Right atrium auricular region (tissue), 2 donors: ENCODE results near the gene COL21A1. TPM values are rescaled to one million over a fixed set of nuclear protein-coding genes. Genes with fewer than 3 reads are reported as not detected.
A peak's percentile ranks its signal among the peaks of the same experiment; 100 is the strongest.

Source experiments
- DNase-seq: peaks from one replicate; pipeline ENCODE4 v3.0.0-alpha.2; 2019; ENCODE audit warnings: low spot score
- H3K27ac ChIP-seq, 2 donors: fragments of 200-600 bp; sonication (generic); 1 replicate in 1 of 2; 2 replicates in 1 of 2; pipeline ENCODE4 v1.5.1; 2016 to 2019
- H3K27me3 ChIP-seq, 2 donors: fragments of 200-600 bp; sonication (generic); one replicate each; pipeline versions ENCODE4 v1.5.1 to v1.6.0; 2017 to 2019
- H3K36me3 ChIP-seq: fragments of 200-600 bp; sonication (generic); one replicate; pipeline ENCODE4 v1.5.1; 2016
- H3K4me1 ChIP-seq, 2 donors: fragments of 200-600 bp; sonication (generic); one replicate each; pipeline versions ENCODE4 v1.5.1 to v1.6.0; 2017 to 2019
- H3K4me3 ChIP-seq, 2 donors: fragments of 200-600 bp; sonication (generic); 1 replicate in 1 of 2; 2 replicates in 1 of 2; pipeline ENCODE4 v1.5.1; 2017 to 2019; ENCODE audit warnings: mild to moderate bottlenecking in 1 of 2, moderate library complexity in 1 of 2
- H3K9me3 ChIP-seq, 2 donors: fragments of 200-600 bp; sonication (generic); one replicate each; pipeline ENCODE4 v1.5.1; 2019
- total RNA-seq, 2 donors: library from RNA; depleted of rRNA; stranded (reverse); fragments of >200 nt; gene quantifications; one replicate each; pipeline ENCODE4 v1.1.0, GENCODE V29; 2016
- TF ChIP-seq, protein P1 (sequence below), 2 donors: fragments of 200-600 bp; sonication (generic); IDR thresholded peaks; one replicate each; pipeline ENCODE4 v1.5.1; 2019; ENCODE audit warnings: antibody characterized with exemption in 2 of 2

COL21A1 gene
- total RNA-seq, 2 donors from 2014 or later: 13.6 to 89.7 TPM

DNA sequence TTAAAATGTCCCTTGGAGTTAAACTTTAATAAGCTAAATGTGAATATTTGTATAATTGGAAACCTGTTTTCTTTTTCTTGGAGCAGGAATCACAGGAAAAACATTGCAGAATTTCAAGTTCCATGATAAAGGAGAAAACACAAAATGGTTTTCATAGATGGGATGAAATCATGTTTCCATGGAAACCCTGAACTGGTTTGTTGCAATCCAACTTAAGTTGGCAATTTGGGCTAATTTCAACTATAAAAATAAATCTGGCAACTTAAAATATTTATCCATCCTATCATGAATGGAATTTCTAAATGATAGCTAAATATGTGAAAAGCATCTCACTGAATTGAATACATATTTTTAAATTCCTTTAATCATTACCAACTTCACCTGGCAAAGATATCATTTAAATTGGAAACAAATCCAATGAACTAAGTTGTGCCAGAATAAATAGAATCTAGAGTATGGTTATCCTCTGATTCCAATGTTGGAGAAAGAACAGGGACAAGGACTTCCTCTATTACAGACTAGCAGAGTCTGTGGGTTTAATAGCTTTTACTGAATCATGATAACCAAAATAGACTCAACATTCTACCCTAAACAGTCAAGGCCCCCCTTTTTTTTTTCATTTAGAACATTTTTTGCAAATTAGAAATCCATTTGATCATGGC is 33.2 kb downstream of the COL21A1 start:
- H3K27ac ChIP-seq: peak overlapping the region in 1 of 2 donors; percentile 2
- no peaks in the 10 kb centered on the region for H3K36me3 ChIP-seq
- TF ChIP-seq, protein P1, sequence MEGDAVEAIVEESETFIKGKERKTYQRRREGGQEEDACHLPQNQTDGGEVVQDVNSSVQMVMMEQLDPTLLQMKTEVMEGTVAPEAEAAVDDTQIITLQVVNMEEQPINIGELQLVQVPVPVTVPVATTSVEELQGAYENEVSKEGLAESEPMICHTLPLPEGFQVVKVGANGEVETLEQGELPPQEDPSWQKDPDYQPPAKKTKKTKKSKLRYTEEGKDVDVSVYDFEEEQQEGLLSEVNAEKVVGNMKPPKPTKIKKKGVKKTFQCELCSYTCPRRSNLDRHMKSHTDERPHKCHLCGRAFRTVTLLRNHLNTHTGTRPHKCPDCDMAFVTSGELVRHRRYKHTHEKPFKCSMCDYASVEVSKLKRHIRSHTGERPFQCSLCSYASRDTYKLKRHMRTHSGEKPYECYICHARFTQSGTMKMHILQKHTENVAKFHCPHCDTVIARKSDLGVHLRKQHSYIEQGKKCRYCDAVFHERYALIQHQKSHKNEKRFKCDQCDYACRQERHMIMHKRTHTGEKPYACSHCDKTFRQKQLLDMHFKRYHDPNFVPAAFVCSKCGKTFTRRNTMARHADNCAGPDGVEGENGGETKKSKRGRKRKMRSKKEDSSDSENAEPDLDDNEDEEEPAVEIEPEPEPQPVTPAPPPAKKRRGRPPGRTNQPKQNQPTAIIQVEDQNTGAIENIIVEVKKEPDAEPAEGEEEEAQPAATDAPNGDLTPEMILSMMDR (IDR thresholded peaks at IDR 0.05): no peak
- peaks cover 0 to 5% of the 10 kb centered on the region in 2 donors for H3K9me3 ChIP-seq
- no peak overlapping the region for H3K4me3 ChIP-seq
- DNase-seq: no peak
- no peaks in the 10 kb centered on the region for H3K4me1 ChIP-seq
- H3K27me3 ChIP-seq: no peaks in the 10 kb centered on the region

DNA sequence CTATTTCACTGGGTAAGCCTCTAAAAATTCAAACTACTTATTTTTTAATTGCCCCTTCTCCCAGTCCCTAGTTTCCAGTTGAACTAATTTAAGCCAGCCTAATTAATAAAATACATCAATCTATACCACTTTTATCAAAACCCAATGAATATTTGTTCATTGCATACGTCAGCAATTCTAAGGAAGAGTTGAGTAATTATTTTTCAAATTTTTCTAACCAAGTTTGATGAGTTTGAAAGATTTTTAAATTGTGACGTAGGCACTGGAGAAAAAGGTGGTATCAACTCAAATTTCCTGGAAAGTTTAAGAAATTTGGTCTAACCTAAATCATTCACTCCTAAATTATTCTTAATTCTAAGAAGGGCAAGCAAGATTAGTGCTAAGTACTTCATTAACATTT is 35.7 kb downstream of the COL21A1 start:
- no peak for DNase-seq
- Histone ChIP-seq H3K27me3 (no peaks in the 10 kb centered on the region), H3K27ac (no peak overlapping the region), H3K4me3 (no peak overlapping the region), H3K36me3 (no peaks in the 10 kb centered on the region), H3K4me1 (no peaks in the 10 kb centered on the region), H3K9me3 (peaks cover 0 to 5% of the 10 kb centered on the region in 2 donors)
- TF ChIP-seq, protein P1 (IDR thresholded peaks at IDR 0.05): no peak

DNA sequence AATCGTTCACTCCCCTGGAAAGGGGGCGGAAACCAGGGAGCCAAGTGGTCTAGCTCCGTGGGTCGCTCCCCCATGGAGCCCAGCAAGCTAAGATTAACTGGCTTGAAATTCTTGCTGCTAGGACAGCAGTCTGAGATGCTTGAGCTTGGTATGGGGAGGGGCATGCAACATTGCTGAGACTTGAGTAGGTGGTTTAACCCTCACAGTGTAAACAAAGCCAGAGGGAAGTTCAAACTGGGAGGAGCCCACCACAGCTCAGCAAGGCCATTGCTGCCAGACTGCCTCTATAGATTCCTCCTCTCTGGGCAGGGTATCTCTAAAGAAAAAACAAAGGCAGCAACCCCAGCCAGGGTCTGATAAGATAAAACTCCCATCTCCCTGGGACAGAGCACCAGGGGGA is 43.2 kb downstream of the COL21A1 start:
- DNase-seq: no peak
- Histone ChIP-seq H3K27me3 (no peaks in the 10 kb centered on the region), H3K27ac (no peak overlapping the region), H3K9me3 (no peaks in the 10 kb centered on the region), H3K36me3 (no peaks in the 10 kb centered on the region), H3K4me1 (no peaks in the 10 kb centered on the region), H3K4me3 (no peak overlapping the region)
- TF ChIP-seq, protein P1 (IDR thresholded peaks at IDR 0.05): no peak

DNA sequence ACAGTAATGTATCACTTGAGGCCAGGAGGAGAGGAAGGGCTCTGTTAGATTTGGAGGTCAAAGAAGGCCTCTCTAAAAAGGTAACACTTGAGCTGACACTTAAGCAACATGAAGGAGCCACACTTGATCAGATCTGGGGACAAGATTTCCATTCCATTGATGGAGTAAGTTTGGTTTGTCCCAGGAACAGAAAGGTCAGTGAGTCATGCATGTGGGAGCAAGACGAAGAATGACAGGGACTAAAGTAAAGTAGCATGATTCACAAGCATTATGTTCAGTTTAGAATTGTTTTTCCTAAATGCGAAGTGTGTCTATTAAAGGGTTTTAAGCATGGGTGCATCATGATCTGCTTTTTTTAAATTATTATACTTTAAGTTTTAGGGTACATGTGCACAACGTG is 47.4 kb downstream of the COL21A1 start:
- Histone ChIP-seq H3K4me3 (no peak overlapping the region), H3K36me3 (no peaks in the 10 kb centered on the region)
- TF ChIP-seq, protein P1 (IDR thresholded peaks at IDR 0.05): no peak

DNA sequence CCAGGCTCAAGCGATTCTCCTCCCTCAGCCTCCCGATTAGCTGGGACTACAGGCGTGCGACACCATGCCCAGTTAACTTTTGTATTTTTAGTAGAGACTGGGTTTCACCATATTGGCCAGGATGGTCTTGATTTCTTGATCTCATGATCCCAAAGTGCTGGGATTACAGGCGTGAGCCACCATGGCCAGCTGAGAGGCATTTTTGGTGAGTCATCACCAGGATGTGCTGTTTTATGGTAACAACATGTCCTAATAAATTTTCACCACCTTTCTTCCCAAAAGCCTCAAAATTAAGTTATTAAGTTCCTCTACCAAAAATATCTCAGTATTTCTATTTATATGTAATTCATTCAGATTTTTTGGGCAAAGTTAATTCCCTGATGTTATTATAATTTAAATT is 53.5 kb downstream of the COL21A1 start:
- H3K4me1 ChIP-seq: no peaks in the 10 kb centered on the region
- TF ChIP-seq, protein P1 (IDR thresholded peaks at IDR 0.05): no peak
- no peak overlapping the region for H3K4me3 ChIP-seq
- no peaks in the 10 kb centered on the region for H3K36me3 ChIP-seq
- no peaks in the 10 kb centered on the region for H3K27me3 ChIP-seq
- DNase-seq: no peak
- H3K9me3 ChIP-seq: peaks cover 0 to 20% of the 10 kb centered on the region in 2 donors
- no peak overlapping the region for H3K27ac ChIP-seq

More for the DNA sequence above, 47.4 kb downstream of the COL21A1 start:
- Histone ChIP-seq H3K4me1 (no peaks in the 10 kb centered on the region), H3K27me3 (no peaks in the 10 kb centered on the region), H3K27ac (no peak overlapping the region), H3K9me3 (peaks cover 0 to 20% of the 10 kb centered on the region in 2 donors)
- DNase-seq: no peak

DNA sequence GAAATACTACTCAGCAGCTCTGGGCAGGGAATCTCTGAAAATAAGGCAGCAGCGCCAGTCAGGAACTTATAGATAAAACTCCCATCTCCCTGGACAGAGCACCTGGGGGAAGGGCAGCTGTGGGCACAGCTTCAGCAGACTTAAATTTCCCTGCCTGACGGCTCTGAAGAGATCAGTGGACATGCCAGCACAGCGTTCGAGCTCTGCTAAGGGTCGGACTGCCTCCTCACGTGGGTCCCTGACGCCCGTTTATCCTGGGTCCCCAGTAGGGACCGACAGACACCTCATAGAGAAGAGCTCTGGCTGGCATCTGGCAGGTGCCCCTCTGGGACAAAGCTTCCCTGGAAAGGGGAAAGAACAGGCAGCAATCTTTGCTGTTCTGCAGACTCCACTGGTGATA is 59.0 kb downstream of the COL21A1 start:
- TF ChIP-seq, protein P1 (IDR thresholded peaks at IDR 0.05): no peak
- Histone ChIP-seq H3K27me3 (no peaks in the 10 kb centered on the region), H3K27ac (no peak overlapping the region), H3K36me3 (no peaks in the 10 kb centered on the region), H3K4me3 (no peak overlapping the region), H3K4me1 (no peaks in the 10 kb centered on the region), H3K9me3 (no peaks in the 10 kb centered on the region)
- DNase-seq: no peak
